ENCODE data around the gene GPC5. TPM values are rescaled to one million over a fixed set of nuclear protein-coding genes. Genes with fewer than 3 reads are reported as not detected.
A peak's percentile ranks its signal among the peaks of the same experiment; 100 is the strongest.

Gene GPC5
- total RNA-seq, 4 donors from 2014 or later, result 0.47 TPM; not detected in 3

DNA sequence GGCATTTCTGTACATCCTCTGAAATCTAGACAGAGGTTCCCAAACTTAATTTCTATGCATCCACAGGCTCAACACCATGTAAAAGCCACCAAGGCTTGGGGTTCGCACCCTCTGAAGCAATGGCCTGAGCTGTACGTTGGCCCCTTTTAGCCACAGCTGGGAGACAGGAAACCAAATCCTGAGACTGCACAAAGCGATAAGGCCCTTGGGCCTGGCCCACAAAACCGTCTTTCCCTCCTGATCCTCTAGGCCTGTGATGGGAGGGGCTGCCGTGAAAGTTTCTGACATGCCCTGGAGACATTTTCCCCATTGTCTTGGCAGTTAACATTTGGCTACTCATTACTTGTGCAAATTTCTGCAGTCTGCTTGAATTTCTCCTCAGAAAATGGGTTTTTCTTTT, 766.4 kb downstream of the GPC5 start:
- Histone ChIP-seq H3K27ac (no peak overlapping the region), H3K27me3 (no peaks in the 10 kb centered on the region), H3K36me3 (no peaks in the 10 kb centered on the region), H3K9me3 (no peaks in the 10 kb centered on the region), H3K4me3 (no peak overlapping the region), H3K4me1 (no peaks in the 10 kb centered on the region)
- TF ChIP-seq, protein P1, sequence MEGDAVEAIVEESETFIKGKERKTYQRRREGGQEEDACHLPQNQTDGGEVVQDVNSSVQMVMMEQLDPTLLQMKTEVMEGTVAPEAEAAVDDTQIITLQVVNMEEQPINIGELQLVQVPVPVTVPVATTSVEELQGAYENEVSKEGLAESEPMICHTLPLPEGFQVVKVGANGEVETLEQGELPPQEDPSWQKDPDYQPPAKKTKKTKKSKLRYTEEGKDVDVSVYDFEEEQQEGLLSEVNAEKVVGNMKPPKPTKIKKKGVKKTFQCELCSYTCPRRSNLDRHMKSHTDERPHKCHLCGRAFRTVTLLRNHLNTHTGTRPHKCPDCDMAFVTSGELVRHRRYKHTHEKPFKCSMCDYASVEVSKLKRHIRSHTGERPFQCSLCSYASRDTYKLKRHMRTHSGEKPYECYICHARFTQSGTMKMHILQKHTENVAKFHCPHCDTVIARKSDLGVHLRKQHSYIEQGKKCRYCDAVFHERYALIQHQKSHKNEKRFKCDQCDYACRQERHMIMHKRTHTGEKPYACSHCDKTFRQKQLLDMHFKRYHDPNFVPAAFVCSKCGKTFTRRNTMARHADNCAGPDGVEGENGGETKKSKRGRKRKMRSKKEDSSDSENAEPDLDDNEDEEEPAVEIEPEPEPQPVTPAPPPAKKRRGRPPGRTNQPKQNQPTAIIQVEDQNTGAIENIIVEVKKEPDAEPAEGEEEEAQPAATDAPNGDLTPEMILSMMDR (IDR thresholded peaks at IDR 0.05), result no peak
- TF ChIP-seq POLR2A (IDR thresholded peaks at IDR 0.05) (no peak), EP300 (IDR thresholded peaks at IDR 0.05) (no peak)
- no peak for ATAC-seq
- whole genome bisulfite sequencing, 2 donors (ENCODE audit: low coverage in 1 of 2), result 56% methylated on average over 3 of the region's 5 CpGs; no CpG with 5 or more reads in 1 of the 2 donors

DNA sequence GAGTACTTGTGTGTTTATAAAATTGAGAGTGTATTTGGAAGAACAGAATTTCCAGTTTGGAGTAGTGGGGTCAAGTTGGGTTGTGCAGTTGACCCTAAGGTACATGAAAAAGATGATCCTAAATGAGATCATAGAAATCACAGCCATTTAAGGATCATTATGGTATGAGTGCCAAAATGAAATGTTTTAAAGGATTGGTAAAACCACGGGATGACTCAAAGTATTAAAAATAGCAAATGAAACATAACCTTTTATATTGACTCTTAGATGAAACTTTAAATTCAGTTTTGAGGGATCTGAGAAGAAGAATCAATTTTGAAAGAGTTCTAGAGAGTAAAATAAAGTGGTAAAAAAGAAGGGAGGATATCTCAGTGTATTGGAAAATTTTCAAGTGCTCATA, 773.8 kb downstream of the GPC5 start:
- no peak overlapping the region for H3K27ac ChIP-seq
- TF ChIP-seq EP300 (IDR thresholded peaks at IDR 0.05) (no peak), POLR2A (IDR thresholded peaks at IDR 0.05) (no peak), POLR2AphosphoS5 (IDR thresholded peaks at IDR 0.05) (no peak)
- TF ChIP-seq, protein P1 (IDR thresholded peaks at IDR 0.05), result no peak
- ATAC-seq, result no peak
- no peaks in the 10 kb centered on the region for H3K4me1 ChIP-seq
- H3K36me3 ChIP-seq, result no peaks in the 10 kb centered on the region
- H3K4me3 ChIP-seq, result no peak overlapping the region
- no peaks in the 10 kb centered on the region for H3K9me3 ChIP-seq
- WGBS, 2 donors (ENCODE audit: low coverage in 1 of 2), result 91 to 100% methylated on average over 1 of the region's 1 CpG
- no peaks in the 10 kb centered on the region for H3K27me3 ChIP-seq

DNA sequence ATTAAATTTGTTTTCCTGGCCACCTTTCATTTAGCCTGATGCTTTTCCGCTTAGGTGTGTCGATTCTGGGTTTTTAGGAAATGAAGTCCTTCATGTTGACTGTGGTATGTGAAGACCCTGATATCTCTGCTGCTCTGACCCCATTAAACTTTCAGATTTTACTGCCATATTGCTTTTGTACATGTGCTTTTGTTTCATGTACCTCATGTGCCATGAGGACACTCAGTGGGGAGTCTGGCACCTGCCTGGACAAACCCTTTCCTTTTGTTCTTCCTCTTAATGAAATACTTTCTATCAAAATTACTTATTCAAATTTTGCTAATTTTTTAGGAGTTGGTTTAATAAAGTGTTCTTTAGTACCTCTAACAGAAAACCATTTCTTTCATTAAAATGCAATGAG, 774.8 kb downstream of the GPC5 start:
- Histone ChIP-seq H3K27ac (no peak overlapping the region), H3K4me1 (no peaks in the 10 kb centered on the region), H3K36me3 (no peaks in the 10 kb centered on the region), H3K27me3 (no peaks in the 10 kb centered on the region), H3K4me3 (no peak overlapping the region), H3K9me3 (no peaks in the 10 kb centered on the region)
- ATAC-seq, result no peak
- WGBS, 2 donors (ENCODE audit: low coverage in 1 of 2), result 85% methylated on average over 2 of the region's 2 CpGs; no CpG with 5 or more reads in 1 of the 2 donors
- TF ChIP-seq POLR2A (IDR thresholded peaks at IDR 0.05) (no peak), POLR2AphosphoS5 (IDR thresholded peaks at IDR 0.05) (no peak), EP300 (IDR thresholded peaks at IDR 0.05) (no peak)
- TF ChIP-seq, protein P1 (IDR thresholded peaks at IDR 0.05), result no peak

DNA sequence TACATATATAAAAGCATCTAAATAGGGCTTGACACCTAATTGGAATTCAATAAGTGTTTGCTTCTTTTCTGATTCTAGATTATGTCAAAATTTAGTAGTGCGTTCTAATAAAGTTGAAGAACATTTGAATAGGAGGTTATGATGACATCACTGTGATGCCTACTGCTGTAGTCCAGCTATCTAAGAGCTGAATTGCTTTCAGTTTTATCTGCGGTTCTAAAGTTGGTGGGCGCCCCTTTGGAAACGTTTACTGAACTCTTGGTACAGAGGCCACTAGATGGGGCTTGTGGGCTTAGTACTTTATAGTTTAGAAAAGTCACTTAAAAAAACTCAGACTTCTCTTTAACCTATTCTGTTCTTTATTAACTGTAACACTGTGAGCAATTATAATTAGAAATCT, 776.9 kb downstream of the GPC5 start:
- Histone ChIP-seq H3K27me3 (no peaks in the 10 kb centered on the region), H3K4me3 (no peak overlapping the region), H3K9me3 (no peaks in the 10 kb centered on the region), H3K36me3 (no peaks in the 10 kb centered on the region), H3K27ac (no peak overlapping the region), H3K4me1 (no peaks in the 10 kb centered on the region)
- TF ChIP-seq POLR2AphosphoS5 (IDR thresholded peaks at IDR 0.05), result no peak
- TF ChIP-seq, protein P1 (IDR thresholded peaks at IDR 0.05), result peak in 1 of 4 experiments; percentile 19
- WGBS, 2 donors (ENCODE audit: low coverage in 1 of 2), result 13 to 17% methylated on average over 4 of the region's 4 CpGs
- no peak for ATAC-seq

DNA sequence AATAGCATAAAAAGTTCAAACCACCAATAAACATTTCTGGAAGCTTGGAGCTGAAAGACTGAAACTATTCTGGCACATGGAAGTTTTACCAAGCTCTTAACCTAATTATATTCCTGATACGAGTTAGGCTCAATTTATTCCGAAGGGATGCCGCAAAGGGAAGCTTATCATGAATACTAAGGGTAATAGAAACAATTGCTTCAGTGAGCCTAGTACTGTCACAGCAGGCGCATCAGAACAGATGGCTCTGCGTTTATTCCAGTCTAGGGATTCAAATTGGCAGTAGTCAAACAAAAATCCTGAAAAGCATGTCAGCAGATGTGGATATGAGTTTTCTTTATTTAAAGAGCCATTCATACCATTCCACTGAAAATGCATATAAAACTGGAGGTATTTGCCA, 779.5 kb downstream of the GPC5 start:
- Histone ChIP-seq H3K36me3 (no peaks in the 10 kb centered on the region), H3K4me1 (no peaks in the 10 kb centered on the region), H3K4me3 (no peak overlapping the region), H3K27ac (no peak overlapping the region), H3K27me3 (no peaks in the 10 kb centered on the region), H3K9me3 (no peaks in the 10 kb centered on the region)
- WGBS, 2 donors (ENCODE audit: low coverage in 1 of 2), result 72 to 85% methylated on average over 5 of the region's 5 CpGs
- no peak for ATAC-seq
- TF ChIP-seq EP300 (IDR thresholded peaks at IDR 0.05), result no peak
- TF ChIP-seq, protein P1 (IDR thresholded peaks at IDR 0.05), result no peak
- TF ChIP-seq POLR2A (IDR thresholded peaks at IDR 0.05), result no peak
- no peak for TF ChIP-seq POLR2AphosphoS5 (IDR thresholded peaks at IDR 0.05)
